ENCODE results near the gene SMTNL2.

SMTNL2 gene

GRCh38 chr17:4545217-4545951 lies 38.9 kb upstream of the SMTNL2 start:
- DNase-seq: no peak

- DNase-seq: no peak
Measured at GRCh38 chr17:4547118-4547906, 37.0 kb upstream of the SMTNL2 start.

GRCh38 chr17:4548061-4548461 lies 36.3 kb upstream of the SMTNL2 start:
- no peak for DNase-seq

- no peak for DNase-seq
Measured at GRCh38 chr17:4548721-4549531, 35.4 kb upstream of the SMTNL2 start.

- DNase-seq: no peak
Measured at GRCh38 chr17:4549781-4550533, 34.4 kb upstream of the SMTNL2 start.

- DNase-seq: no peak
Measured at GRCh38 chr17:4550534-4551039, 33.7 kb upstream of the SMTNL2 start.

GRCh38 chr17:4551141-4551540 lies 33.2 kb upstream of the SMTNL2 start:
- no peak for DNase-seq

- no peak for DNase-seq
Measured at GRCh38 chr17:4551796-4552525, 32.4 kb upstream of the SMTNL2 start.

- DNase-seq: no peak
Measured at GRCh38 chr17:4553669-4554068, 30.7 kb upstream of the SMTNL2 start.

GRCh38 chr17:4554441-4554996 lies 29.8 kb upstream of the SMTNL2 start:
- DNase-seq: no peak

- DNase-seq: peak; percentile 99
Measured at GRCh38 chr17:4554997-4555799, 29.1 kb upstream of the SMTNL2 start, which contains the start of gene MYBBP1A. TSS of gene MYBBP1A (minus strand) at chr17:4555384. CDS start at chr17:4555324, 60 bp downstream.

- DNase-seq: no peak
Measured at GRCh38 chr17:4555873-4556759, 28.2 kb upstream of the SMTNL2 start.

- no peak for DNase-seq
Measured at GRCh38 chr17:4556996-4557395, 27.3 kb upstream of the SMTNL2 start.

- no peak for DNase-seq
Measured at GRCh38 chr17:4557626-4558346, 26.5 kb upstream of the SMTNL2 start.

GRCh38 chr17:4558347-4558971 lies 25.9 kb upstream of the SMTNL2 start:
- no peak for DNase-seq

GRCh38 chr17:4559139-4559791 lies 25.1 kb upstream of the SMTNL2 start:
- DNase-seq: no peak

- no peak for DNase-seq
Measured at GRCh38 chr17:4559966-4560365, 24.4 kb upstream of the SMTNL2 start.

GRCh38 chr17:4560421-4560820 lies 23.9 kb upstream of the SMTNL2 start, which contains the start of gene GGT6:
TSS of gene GGT6 (minus strand) at chr17:4560577. CDS start at chr17:4560521, 56 bp downstream.
- no peak for DNase-seq

Data from suppressor macrophage treated with lipopolysaccharide for 4 hours (primary cell).